ENCODE measurements around the gene TLX3.
"Not testable (repeated sequence)": the region's sequence is repeated elsewhere in the genome, so short reads cannot be mapped to it uniquely, and the experiment has no call there.

The TLX3 gene

DNA sequence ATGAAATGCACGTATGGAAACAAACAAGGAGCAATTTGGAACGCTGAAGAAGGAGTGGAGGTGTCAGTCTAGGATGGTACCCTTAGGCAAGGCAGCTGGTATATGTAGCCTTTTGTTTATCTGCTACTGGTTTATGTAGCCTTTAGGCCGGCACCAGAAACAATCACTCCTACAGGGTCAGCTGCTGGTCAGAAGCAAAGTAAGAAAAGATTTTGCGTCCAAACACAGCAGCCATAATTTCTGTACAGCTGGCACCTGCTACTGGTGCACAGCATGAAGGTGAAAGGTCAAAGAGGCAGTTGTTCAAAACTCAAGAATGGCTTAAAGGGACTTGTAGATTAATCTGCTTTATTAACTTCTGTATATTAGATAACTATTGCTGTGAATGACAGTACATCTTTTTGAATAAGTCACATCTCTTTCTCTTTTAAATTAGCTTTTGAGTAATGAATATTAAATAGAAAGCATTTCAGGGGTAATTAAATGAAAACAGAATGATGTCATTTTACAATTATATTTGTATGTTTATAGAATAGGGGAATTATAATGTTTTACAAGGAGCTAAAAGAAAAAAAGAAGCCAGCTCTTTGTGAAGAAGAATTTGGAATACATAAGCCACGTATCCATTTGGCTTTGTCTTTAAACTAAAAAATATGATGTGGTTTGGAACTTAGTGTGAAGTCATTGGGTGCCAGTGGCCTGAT is 33.1 kb upstream of the TLX3 start:
- H3K36me3 ChIP-seq (ENCODE audit: control insufficient read depth, insufficient read depth, low read length): no peaks in the 10 kb centered on the region
- no peak overlapping the region for H3K9ac ChIP-seq (ENCODE audit: low read depth, low read length)
- H3K27me3 ChIP-seq (ENCODE audit: control insufficient read depth, insufficient read depth, low read length): no peaks in the 10 kb centered on the region
- H3K4me3 ChIP-seq (ENCODE audit: low read depth, low read length): no peak overlapping the region
- H3K9me3 ChIP-seq (ENCODE audit: control insufficient read depth, insufficient read depth, low read length): no peaks in the 10 kb centered on the region
- H3K4me1 ChIP-seq (ENCODE audit: control insufficient read depth, insufficient read depth, low read length): no peaks in the 10 kb centered on the region

DNA sequence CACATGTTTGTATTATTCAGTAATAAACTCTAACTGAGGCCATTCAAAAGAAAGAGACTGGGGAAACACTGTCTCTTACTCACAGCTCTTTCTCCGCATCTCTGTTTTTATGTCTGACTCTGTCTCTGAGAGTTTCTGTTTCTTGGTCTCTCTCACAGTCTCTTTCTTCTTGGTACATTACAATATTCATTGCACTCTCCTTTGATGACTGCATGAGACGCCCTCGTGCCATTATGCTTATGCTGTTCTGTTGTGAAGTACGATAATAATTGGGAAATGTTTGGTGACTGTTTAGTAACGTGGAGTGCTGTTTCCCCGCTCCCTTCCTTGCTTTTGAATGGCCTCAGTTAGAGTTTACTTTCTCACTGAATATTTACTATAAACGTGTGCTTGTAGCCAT is 25.3 kb upstream of the TLX3 start:
- H3K9me3 ChIP-seq (ENCODE audit: control insufficient read depth, insufficient read depth, low read length): no peaks in the 10 kb centered on the region
- no peaks in the 10 kb centered on the region for H3K4me1 ChIP-seq (ENCODE audit: control insufficient read depth, insufficient read depth, low read length)
- H3K9ac ChIP-seq (ENCODE audit: low read depth, low read length): no peak overlapping the region
- H3K4me3 ChIP-seq (ENCODE audit: low read depth, low read length): no peak overlapping the region
- H3K36me3 ChIP-seq (ENCODE audit: control insufficient read depth, insufficient read depth, low read length): no peaks in the 10 kb centered on the region
- no peaks in the 10 kb centered on the region for H3K27me3 ChIP-seq (ENCODE audit: control insufficient read depth, insufficient read depth, low read length)

DNA sequence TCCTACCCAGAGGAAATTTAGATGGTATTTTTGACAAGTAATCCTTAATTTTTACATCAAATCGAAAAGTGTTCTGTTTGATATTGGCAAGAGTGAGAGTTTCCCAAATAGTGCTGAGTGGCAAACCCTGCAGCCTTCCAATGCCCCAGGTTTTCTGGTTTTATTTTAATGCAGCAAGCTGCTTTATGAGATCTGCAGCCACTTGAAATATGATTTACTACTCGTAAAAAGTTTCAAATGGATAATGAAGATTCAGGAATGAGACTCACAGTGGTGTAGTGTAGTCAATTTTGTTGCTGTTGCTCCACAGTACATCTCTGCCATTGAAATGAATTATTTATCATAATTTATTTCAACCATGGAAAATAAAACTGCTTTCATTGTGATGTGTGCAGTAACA is 23.6 kb upstream of the TLX3 start:
- H3K4me3 ChIP-seq (ENCODE audit: low read depth, low read length): no peak overlapping the region
- H3K9ac ChIP-seq (ENCODE audit: low read depth, low read length): no peak overlapping the region
- no peaks in the 10 kb centered on the region for H3K4me1 ChIP-seq (ENCODE audit: control insufficient read depth, insufficient read depth, low read length)
- H3K9me3 ChIP-seq (ENCODE audit: control insufficient read depth, insufficient read depth, low read length): no peaks in the 10 kb centered on the region
- no peaks in the 10 kb centered on the region for H3K36me3 ChIP-seq (ENCODE audit: control insufficient read depth, insufficient read depth, low read length)
- no peaks in the 10 kb centered on the region for H3K27me3 ChIP-seq (ENCODE audit: control insufficient read depth, insufficient read depth, low read length)

DNA sequence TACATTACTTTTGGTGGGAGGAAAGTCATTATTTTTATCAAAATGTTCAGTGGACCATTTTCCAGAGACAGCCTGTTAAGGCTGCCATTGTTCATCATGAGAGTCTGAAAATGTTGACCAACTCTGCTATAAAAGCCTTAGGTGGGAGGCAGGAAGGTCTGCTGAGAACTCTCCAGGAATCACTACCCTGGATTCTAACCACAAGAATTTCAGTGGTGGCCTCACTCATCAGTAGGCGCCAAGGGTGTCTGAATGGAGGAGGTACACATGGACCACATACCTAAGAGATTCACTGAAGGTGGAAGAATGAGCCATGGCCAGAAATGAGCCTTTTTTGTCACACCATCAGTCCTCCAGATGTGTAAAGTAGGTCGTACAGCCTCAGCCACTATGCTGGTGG is 21.0 kb upstream of the TLX3 start:
- no peaks in the 10 kb centered on the region for H3K9me3 ChIP-seq (ENCODE audit: control insufficient read depth, insufficient read depth, low read length)
- no peak overlapping the region for H3K9ac ChIP-seq (ENCODE audit: low read depth, low read length)
- H3K36me3 ChIP-seq (ENCODE audit: control insufficient read depth, insufficient read depth, low read length): no peaks in the 10 kb centered on the region
- no peaks in the 10 kb centered on the region for H3K4me1 ChIP-seq (ENCODE audit: control insufficient read depth, insufficient read depth, low read length)
- H3K27me3 ChIP-seq (ENCODE audit: control insufficient read depth, insufficient read depth, low read length): peaks cover 5% of the 10 kb centered on the region
- H3K4me3 ChIP-seq (ENCODE audit: low read depth, low read length): no peak overlapping the region

- H3K36me3 ChIP-seq (ENCODE audit: control insufficient read depth, insufficient read depth, low read length): no peaks in the 10 kb centered on the region
- H3K27me3 ChIP-seq (ENCODE audit: control insufficient read depth, insufficient read depth, low read length): peaks cover 5% of the 10 kb centered on the region
- H3K9ac ChIP-seq (ENCODE audit: low read depth, low read length): no peak overlapping the region
- H3K9me3 ChIP-seq (ENCODE audit: control insufficient read depth, insufficient read depth, low read length): no peaks in the 10 kb centered on the region
- no peak overlapping the region for H3K4me3 ChIP-seq (ENCODE audit: low read depth, low read length)
- H3K4me1 ChIP-seq (ENCODE audit: control insufficient read depth, insufficient read depth, low read length): no peaks in the 10 kb centered on the region
Observed at GRCh38 chr5:171291371-171291770, 17.7 kb upstream of the TLX3 start.

- Histone ChIP-seq H3K9ac (ENCODE audit: low read depth, low read length) (no peak overlapping the region), H3K36me3 (ENCODE audit: control insufficient read depth, insufficient read depth, low read length) (no peaks in the 10 kb centered on the region), H3K4me1 (ENCODE audit: control insufficient read depth, insufficient read depth, low read length) (no peaks in the 10 kb centered on the region), H3K4me3 (ENCODE audit: low read depth, low read length) (no peak overlapping the region), H3K9me3 (ENCODE audit: control insufficient read depth, insufficient read depth, low read length) (no peaks in the 10 kb centered on the region), H3K27me3 (ENCODE audit: control insufficient read depth, insufficient read depth, low read length) (peaks cover 6% of the 10 kb centered on the region)
Observed at GRCh38 chr5:171295299-171295698, 13.7 kb upstream of the TLX3 start.

- no peaks in the 10 kb centered on the region for H3K4me1 ChIP-seq (ENCODE audit: control insufficient read depth, insufficient read depth, low read length)
- H3K36me3 ChIP-seq (ENCODE audit: control insufficient read depth, insufficient read depth, low read length): no peaks in the 10 kb centered on the region
- H3K4me3 ChIP-seq (ENCODE audit: low read depth, low read length): no peak overlapping the region
- peaks cover 6% of the 10 kb centered on the region for H3K27me3 ChIP-seq (ENCODE audit: control insufficient read depth, insufficient read depth, low read length)
- no peak overlapping the region for H3K9ac ChIP-seq (ENCODE audit: low read depth, low read length)
- H3K9me3 ChIP-seq (ENCODE audit: control insufficient read depth, insufficient read depth, low read length): no peaks in the 10 kb centered on the region
Observed at GRCh38 chr5:171295801-171296200, 13.2 kb upstream of the TLX3 start.

DNA sequence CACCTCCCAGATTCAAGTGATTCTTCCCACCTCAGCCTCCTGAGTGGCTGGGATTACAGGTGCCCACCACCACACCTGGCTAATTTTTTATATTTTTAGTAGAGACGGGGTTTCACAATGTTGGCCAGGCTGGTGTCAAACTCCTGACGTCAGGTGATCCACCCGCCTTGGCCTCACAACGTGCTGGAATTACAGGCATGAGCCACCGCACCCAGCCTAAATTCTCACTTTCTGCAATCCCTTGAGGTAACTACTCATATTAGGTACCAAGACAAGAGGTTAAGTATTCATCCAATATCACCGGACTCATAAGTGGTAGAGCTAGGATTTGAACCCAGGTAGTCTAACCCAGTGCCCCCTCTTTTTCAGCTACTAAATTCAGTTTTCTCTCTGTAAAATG is 11.1 kb upstream of the TLX3 start:
- not testable (repeated sequence) for H3K9me3 ChIP-seq (ENCODE audit: control insufficient read depth, insufficient read depth, low read length); H3K4me3 ChIP-seq (ENCODE audit: low read depth, low read length); H3K36me3 ChIP-seq (ENCODE audit: control insufficient read depth, insufficient read depth, low read length); H3K4me1 ChIP-seq (ENCODE audit: control insufficient read depth, insufficient read depth, low read length); H3K9ac ChIP-seq (ENCODE audit: low read depth, low read length)
- H3K27me3 ChIP-seq (ENCODE audit: control insufficient read depth, insufficient read depth, low read length): peaks cover 16% of the 10 kb centered on the region

DNA sequence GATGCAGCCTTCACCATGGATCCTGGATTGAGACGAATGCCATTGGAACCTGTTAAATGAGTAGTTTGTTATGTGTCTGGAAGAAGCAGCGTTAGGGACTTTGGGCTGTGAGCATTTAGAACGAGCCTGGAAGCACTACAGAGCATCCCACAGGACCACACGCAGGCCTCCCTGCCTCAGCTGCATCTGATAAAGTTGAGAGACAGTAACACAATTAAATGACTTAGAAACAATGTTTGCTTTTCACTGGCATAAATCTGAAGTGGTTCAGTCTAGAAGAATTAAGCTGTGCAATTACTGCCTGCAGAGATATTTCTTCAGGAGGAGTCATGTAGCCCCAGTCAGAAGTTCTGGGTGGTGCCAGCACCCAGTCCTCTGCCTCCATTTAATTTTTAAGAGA is 9.8 kb upstream of the TLX3 start:
- Histone ChIP-seq H3K27me3 (ENCODE audit: control insufficient read depth, insufficient read depth, low read length) (peaks cover 29% of the 10 kb centered on the region), H3K9ac (ENCODE audit: low read depth, low read length) (no peak overlapping the region), H3K9me3 (ENCODE audit: control insufficient read depth, insufficient read depth, low read length) (no peaks in the 10 kb centered on the region), H3K4me1 (ENCODE audit: control insufficient read depth, insufficient read depth, low read length) (no peaks in the 10 kb centered on the region), H3K36me3 (ENCODE audit: control insufficient read depth, insufficient read depth, low read length) (no peaks in the 10 kb centered on the region), H3K4me3 (ENCODE audit: low read depth, low read length) (no peak overlapping the region)

DNA sequence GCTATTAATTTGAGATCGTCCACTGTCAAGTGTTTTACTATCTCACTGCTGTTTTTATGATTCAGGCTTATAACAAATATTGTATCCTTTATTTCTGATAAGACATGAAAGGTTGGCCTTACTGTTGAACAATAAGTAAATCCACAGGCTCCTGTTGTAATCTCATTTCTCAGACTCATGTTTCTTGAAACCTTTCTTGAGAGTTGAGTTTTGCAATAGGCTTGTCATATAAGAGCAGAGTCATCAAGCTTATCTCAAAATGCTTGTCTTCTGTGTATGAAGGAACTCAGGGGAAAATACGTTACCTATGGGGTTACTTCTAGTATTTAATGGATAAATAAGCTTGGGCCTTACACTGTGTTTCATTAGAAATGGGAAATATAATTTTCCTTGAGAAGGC is 9.2 kb upstream of the TLX3 start:
- no peak overlapping the region for H3K4me3 ChIP-seq (ENCODE audit: low read depth, low read length)
- H3K27me3 ChIP-seq (ENCODE audit: control insufficient read depth, insufficient read depth, low read length): peaks cover 35% of the 10 kb centered on the region
- H3K36me3 ChIP-seq (ENCODE audit: control insufficient read depth, insufficient read depth, low read length): no peaks in the 10 kb centered on the region
- no peaks in the 10 kb centered on the region for H3K9me3 ChIP-seq (ENCODE audit: control insufficient read depth, insufficient read depth, low read length)
- no peak overlapping the region for H3K9ac ChIP-seq (ENCODE audit: low read depth, low read length)
- no peaks in the 10 kb centered on the region for H3K4me1 ChIP-seq (ENCODE audit: control insufficient read depth, insufficient read depth, low read length)

DNA sequence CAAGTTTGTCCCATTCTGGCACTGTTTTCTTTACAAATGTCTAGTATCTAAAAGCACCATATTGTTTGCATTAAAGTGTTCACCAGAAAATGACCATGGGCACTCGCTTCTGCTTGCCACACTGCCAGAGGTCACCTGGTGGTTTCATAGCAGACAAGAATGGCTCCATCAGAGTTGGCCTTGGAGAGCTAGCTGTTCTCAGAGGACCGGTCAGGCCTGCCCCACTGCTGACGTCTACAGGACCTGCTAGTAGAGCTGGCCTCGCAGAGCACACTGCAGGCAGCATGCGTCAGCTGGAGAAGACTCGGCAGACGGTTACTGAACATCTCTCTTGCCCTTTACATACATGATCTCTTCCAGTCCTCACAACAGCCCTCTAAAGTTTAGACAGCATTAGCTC is 8.7 kb upstream of the TLX3 start:
- Histone ChIP-seq H3K27me3 (ENCODE audit: control insufficient read depth, insufficient read depth, low read length) (peaks cover 40% of the 10 kb centered on the region), H3K4me3 (ENCODE audit: low read depth, low read length) (no peak overlapping the region), H3K9me3 (ENCODE audit: control insufficient read depth, insufficient read depth, low read length) (no peaks in the 10 kb centered on the region), H3K9ac (ENCODE audit: low read depth, low read length) (no peak overlapping the region), H3K4me1 (ENCODE audit: control insufficient read depth, insufficient read depth, low read length) (no peaks in the 10 kb centered on the region), H3K36me3 (ENCODE audit: control insufficient read depth, insufficient read depth, low read length) (no peaks in the 10 kb centered on the region)

DNA sequence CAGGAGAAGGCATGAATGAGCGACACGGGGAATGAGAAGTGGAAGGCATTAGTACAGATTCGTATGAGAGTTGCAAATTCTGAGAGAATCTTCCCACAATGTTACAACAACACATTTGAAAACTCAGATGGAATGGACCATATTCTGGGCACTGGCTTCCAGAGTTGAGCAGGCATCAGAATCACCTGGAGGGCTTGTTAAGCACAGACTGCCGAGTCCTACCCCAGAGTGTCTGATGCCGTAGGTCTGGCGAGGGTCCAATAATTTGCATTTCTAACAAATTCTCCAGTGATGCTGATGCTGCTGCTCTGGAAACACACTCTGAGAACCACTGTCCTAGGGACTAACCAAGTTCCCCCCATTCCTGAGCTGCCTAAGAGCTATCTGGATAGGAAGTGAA is 2.9 kb upstream of the TLX3 start:
- H3K27me3 ChIP-seq (ENCODE audit: control insufficient read depth, insufficient read depth, low read length): peaks cover 94% of the 10 kb centered on the region
- H3K36me3 ChIP-seq (ENCODE audit: control insufficient read depth, insufficient read depth, low read length): no peaks in the 10 kb centered on the region
- H3K4me3 ChIP-seq (ENCODE audit: low read depth, low read length): no peak overlapping the region
- H3K4me1 ChIP-seq (ENCODE audit: control insufficient read depth, insufficient read depth, low read length): peaks cover 5% of the 10 kb centered on the region
- H3K9ac ChIP-seq (ENCODE audit: low read depth, low read length): no peak overlapping the region
- no peaks in the 10 kb centered on the region for H3K9me3 ChIP-seq (ENCODE audit: control insufficient read depth, insufficient read depth, low read length)

Measured in iPS-15b (cell line).